Ishikawa (cell line): ENCODE measurements around the gene LRBA.

Experiments
- CEBPB ChIP-seq: IDR thresholded peaks from 2 replicates; pipeline ENCODE4 v1.6.1; 2012
- CREB1 ChIP-seq: IDR thresholded peaks from 2 replicates; pipeline ENCODE4 v1.6.1; 2012; ENCODE audit warnings: low read depth
- EGR1 ChIP-seq: IDR thresholded peaks from 2 replicates; pipeline ENCODE4 v1.6.1; 2012
- EP300 ChIP-seq: IDR thresholded peaks from 2 replicates; pipeline ENCODE4 v1.6.1; 2012; ENCODE audit warnings: borderline replicate concordance
- FOXM1 ChIP-seq: IDR thresholded peaks from 2 replicates; pipeline ENCODE4 v1.6.1; 2012; ENCODE audit warnings: low read depth, borderline replicate concordance
- NFIC ChIP-seq: IDR thresholded peaks from 2 replicates; pipeline ENCODE4 v1.6.1; 2012
- RAD21 ChIP-seq: IDR thresholded peaks from 2 replicates; pipeline ENCODE4 v1.6.1; 2012; ENCODE audit warnings: low read depth
- TAF1 ChIP-seq: IDR thresholded peaks from 2 replicates; pipeline ENCODE4 v1.6.1; 2012; ENCODE audit warnings: low read depth, mild to moderate bottlenecking
- TCF12 ChIP-seq: IDR thresholded peaks from 2 replicates; pipeline ENCODE4 v1.6.1; 2012; ENCODE audit warnings: low read depth
- TEAD4 ChIP-seq: IDR thresholded peaks from 2 replicates; pipeline ENCODE4 v1.6.1; 2012
- YY1 ChIP-seq: IDR thresholded peaks from 2 replicates; pipeline ENCODE4 v1.6.1; 2012; ENCODE audit warnings: low read depth
- ZBTB7A ChIP-seq: IDR thresholded peaks from 2 replicates; pipeline ENCODE4 v1.6.1; 2012; ENCODE audit warnings: low read depth
- TF ChIP-seq, protein P1 (sequence below): IDR thresholded peaks from 2 replicates; pipeline ENCODE4 v1.6.1; 2012
- TF ChIP-seq, protein P2 (sequence below): IDR thresholded peaks from 2 replicates; pipeline ENCODE4 v1.6.1; 2012
- TF ChIP-seq, protein P3 (sequence below): IDR thresholded peaks from 2 replicates; pipeline ENCODE4 v1.6.1; 2012; ENCODE audit warnings: low read depth, mild to moderate bottlenecking

The LRBA gene

DNA sequence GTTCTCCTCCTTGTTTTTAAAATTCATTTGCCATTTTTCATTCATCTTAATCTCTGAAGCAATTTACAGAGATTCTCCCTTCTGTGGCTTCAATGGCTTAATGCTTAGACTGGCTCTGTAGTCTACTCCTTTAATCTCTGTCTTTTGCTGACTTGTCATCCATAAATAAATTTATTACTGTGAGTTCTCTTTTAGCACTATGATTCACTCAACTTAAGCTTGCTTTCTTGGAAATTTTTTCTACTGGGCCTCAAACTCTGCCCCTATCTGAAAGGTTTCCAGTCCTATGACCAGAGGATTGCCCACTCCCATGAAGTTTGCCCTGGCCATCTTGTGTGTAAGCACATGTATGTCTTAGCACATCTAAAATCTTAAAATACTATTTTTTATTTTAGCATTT, 685.7 kb downstream of the LRBA start:
- TF ChIP-seq YY1 (no peak), TCF12 (no peak), TAF1 (no peak), FOXM1 (no peak), CEBPB (no peak), EGR1 (no peak), NFIC (no peak), RAD21 (no peak), ZBTB7A (no peak), EP300 (no peak), TEAD4 (no peak), CREB1 (no peak)
- TF ChIP-seq, protein P1, sequence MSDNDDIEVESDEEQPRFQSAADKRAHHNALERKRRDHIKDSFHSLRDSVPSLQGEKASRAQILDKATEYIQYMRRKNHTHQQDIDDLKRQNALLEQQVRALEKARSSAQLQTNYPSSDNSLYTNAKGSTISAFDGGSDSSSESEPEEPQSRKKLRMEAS = no peak
- TF ChIP-seq, protein P2, sequence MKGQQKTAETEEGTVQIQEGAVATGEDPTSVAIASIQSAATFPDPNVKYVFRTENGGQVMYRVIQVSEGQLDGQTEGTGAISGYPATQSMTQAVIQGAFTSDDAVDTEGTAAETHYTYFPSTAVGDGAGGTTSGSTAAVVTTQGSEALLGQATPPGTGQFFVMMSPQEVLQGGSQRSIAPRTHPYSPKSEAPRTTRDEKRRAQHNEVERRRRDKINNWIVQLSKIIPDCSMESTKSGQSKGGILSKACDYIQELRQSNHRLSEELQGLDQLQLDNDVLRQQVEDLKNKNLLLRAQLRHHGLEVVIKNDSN = no peak
- TF ChIP-seq, protein P3, sequence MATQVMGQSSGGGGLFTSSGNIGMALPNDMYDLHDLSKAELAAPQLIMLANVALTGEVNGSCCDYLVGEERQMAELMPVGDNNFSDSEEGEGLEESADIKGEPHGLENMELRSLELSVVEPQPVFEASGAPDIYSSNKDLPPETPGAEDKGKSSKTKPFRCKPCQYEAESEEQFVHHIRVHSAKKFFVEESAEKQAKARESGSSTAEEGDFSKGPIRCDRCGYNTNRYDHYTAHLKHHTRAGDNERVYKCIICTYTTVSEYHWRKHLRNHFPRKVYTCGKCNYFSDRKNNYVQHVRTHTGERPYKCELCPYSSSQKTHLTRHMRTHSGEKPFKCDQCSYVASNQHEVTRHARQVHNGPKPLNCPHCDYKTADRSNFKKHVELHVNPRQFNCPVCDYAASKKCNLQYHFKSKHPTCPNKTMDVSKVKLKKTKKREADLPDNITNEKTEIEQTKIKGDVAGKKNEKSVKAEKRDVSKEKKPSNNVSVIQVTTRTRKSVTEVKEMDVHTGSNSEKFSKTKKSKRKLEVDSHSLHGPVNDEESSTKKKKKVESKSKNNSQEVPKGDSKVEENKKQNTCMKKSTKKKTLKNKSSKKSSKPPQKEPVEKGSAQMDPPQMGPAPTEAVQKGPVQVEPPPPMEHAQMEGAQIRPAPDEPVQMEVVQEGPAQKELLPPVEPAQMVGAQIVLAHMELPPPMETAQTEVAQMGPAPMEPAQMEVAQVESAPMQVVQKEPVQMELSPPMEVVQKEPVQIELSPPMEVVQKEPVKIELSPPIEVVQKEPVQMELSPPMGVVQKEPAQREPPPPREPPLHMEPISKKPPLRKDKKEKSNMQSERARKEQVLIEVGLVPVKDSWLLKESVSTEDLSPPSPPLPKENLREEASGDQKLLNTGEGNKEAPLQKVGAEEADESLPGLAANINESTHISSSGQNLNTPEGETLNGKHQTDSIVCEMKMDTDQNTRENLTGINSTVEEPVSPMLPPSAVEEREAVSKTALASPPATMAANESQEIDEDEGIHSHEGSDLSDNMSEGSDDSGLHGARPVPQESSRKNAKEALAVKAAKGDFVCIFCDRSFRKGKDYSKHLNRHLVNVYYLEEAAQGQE = no peak

DNA sequence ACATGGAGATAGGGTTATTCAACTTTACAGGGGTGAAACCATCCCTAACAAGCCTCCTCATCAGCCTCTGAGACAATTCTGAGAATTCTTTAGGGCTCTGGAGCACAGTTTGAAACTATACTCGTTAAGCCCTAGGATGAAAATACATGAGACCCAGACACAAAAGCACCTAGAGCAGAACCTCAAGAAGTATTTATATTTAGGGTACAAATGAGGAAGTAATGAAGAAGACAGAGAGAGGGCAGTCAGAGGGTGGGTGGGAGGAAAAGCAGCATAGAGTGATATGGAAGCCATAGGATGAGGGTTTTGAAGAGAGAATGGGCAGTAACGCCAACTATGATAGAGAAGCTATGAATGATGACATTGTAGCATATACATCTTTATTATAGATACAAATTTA, 686.6 kb downstream of the LRBA start:
- no peak for TF ChIP-seq TCF12
- TF ChIP-seq TEAD4 = no peak

DNA sequence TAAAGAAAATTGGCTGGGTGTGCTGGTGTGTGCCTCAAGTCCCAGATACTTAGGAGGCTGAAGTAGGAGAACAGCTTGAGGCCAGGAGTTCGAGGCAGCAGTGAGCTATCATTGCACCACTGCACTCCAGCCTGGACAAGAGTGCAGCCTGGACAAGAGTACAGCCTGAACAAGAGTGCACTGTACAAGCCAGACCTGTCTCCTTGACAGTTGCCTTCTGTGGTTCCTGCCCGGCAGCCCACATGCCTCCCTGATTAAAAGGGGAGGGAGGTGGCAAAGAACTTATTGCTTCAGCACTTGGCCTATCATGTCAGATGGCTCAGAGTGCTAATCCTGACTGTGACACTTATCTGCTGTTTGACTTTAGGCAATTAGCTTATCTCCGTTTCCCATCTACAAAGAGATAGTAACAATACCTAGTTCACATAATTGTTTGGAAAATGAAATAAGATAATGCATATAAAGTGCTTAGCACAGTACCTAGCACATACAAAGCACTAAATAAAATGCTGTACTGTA, 687.8 kb downstream of the LRBA start:
- TF ChIP-seq EP300 (no peak), CREB1 (no peak), YY1 (no peak), CEBPB (no peak)
- TF ChIP-seq, protein P1 = no peak

DNA sequence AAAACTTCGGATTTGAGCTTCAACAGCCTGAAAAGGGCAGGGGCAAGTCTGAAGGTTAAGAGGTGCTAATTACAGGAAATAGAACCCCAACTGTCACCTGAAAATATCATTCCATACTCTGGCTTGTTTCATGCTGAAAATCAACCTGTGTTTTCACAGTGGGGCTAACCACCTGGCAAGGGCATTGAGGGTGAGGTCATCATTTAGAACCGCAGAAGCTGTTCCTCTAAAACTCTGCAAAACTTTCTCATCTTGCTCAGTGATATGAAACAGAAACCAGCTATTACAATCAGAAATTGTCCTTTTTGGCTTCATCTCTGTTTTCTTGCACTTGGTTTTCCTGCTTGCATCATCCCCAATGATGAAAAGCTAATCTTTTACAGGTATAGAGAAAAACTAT, 689.2 kb downstream of the LRBA start:
- TF ChIP-seq RAD21 = no peak
- TF ChIP-seq TCF12 = no peak
- TF ChIP-seq NFIC = no peak
- no peak for TF ChIP-seq FOXM1
- TF ChIP-seq CREB1 = no peak
- TF ChIP-seq TEAD4 = no peak
- TF ChIP-seq YY1 = no peak
- TF ChIP-seq, protein P1 = no peak
- TF ChIP-seq, protein P2 = no peak
- TF ChIP-seq ZBTB7A = no peak
- TF ChIP-seq CEBPB = no peak

DNA sequence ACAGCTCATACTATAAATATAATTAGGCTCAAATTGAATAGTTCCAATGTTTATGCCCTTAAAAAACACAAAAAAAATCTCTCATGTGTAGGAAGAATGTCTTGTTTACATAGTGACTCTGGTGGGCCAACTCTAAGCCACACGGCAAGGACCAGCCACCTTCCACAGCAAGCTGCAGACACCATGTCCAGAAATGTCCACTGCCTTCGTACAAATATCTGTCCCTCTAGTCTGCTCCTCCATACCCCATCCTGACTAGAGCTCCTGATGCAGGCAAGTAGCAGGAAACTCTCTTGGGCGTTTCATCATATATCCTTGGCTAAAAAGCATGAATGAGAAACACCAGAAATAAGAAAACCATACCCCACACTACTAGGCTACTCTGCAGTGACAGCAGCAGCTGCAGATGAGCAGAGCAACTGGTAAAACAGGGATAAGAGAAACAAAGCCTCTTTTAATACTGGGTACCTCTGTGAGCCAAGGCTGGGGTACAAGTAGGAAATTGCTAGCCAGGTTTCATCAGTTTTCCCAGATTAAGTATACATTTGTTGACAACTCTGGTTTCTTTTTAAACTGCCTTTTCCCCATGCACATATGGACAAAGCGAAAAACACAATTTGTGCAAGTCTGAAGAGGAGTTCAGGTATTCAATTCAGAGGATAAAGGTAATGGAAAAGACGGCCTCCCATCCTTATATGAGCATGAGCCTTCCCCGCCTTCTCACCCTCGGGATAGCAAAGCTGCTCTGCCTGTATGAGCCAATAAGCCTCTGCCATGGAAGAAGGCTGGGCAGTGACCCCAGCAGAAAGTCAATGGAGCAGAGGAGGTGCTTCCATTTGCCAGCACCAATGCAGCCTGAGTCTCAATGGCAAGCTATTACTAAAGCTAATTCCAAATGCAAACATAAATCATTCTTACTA, 691.4 kb downstream of the LRBA start:
- TF ChIP-seq CEBPB (no peak), TCF12 (no peak), NFIC (no peak), CREB1 (no peak), TAF1 (no peak), ZBTB7A (no peak), TEAD4 (no peak), YY1 (no peak), EGR1 (no peak), RAD21 (no peak), FOXM1 (no peak), EP300 (no peak)
- TF ChIP-seq, protein P2 = no peak
- TF ChIP-seq, protein P3 = no peak
- TF ChIP-seq, protein P1 = no peak
